Neural progenitor cell (in vitro differentiated cells): ENCODE measurements around the gene SAPCD2.

Experiments
- EZH2 ChIP-seq: fragments of 200-600 bp; sonication (generic); IDR thresholded peaks from 2 replicates; pipeline ENCODE4 v1.6.1; 2017; ENCODE audit warnings: antibody characterized with exemption, mild to moderate bottlenecking, moderate library complexity
- EZH2phosphoT487 ChIP-seq: fragments of 200-600 bp; sonication (generic); IDR thresholded peaks from 2 replicates; pipeline ENCODE4 v1.6.1; 2017; ENCODE audit warnings: antibody characterized with exemption
- TF ChIP-seq, protein P1 (sequence below): fragments of 200-600 bp; sonication (generic); IDR thresholded peaks from 2 replicates; pipeline ENCODE4 v1.5.1; 2017; ENCODE audit warnings: antibody characterized with exemption, mild to moderate bottlenecking

DNA sequence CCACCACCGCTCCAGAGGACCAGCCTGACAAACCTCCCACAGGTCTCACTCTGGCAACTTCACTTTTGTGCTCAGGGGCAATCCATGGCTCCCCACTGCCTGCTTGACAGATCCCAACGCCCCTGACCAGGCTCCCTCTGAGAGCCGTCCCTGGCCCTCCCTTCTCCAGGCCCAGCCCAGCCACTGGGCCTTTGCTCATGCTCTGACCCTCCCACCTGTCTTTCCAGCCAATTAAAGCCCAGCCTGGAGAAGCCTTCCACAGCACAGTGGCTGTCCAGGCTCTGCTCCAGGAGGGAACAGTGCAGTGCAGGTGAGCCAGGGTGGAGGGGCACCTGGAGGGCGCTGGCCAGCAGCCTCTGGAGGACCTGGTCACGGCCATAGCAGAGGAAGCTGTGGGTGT, 19.8 kb downstream of the SAPCD2 start:
- TF ChIP-seq, protein P1, sequence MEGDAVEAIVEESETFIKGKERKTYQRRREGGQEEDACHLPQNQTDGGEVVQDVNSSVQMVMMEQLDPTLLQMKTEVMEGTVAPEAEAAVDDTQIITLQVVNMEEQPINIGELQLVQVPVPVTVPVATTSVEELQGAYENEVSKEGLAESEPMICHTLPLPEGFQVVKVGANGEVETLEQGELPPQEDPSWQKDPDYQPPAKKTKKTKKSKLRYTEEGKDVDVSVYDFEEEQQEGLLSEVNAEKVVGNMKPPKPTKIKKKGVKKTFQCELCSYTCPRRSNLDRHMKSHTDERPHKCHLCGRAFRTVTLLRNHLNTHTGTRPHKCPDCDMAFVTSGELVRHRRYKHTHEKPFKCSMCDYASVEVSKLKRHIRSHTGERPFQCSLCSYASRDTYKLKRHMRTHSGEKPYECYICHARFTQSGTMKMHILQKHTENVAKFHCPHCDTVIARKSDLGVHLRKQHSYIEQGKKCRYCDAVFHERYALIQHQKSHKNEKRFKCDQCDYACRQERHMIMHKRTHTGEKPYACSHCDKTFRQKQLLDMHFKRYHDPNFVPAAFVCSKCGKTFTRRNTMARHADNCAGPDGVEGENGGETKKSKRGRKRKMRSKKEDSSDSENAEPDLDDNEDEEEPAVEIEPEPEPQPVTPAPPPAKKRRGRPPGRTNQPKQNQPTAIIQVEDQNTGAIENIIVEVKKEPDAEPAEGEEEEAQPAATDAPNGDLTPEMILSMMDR: no peak
- no peak for TF ChIP-seq EZH2
- TF ChIP-seq EZH2phosphoT487: no peak
